ENCODE results near the gene FRMD4A. TPM values are rescaled to one million over a fixed set of nuclear protein-coding genes. Genes with fewer than 3 reads are reported as not detected.

Gene FRMD4A
- total and polyA plus RNA-seq, 11 donors: 12.2 to 58.1 (median 28.1) TPM

GRCh38 chr10:13684806-13685482, 645.8 kb downstream of the FRMD4A start:
- Histone ChIP-seq H3K4me1 (peaks cover 11 to 60% (median 43%) of the 10 kb centered on the region in 12 donors), H3K4me3 (peak overlapping the region in 1 of 12 donors; percentile 0), H3K9me3 (no peaks in the 10 kb centered on the region), H3K36me3 (peaks cover 0 to 53% (median 24%) of the 10 kb centered on the region in 9 donors), H3K27me3 (no peaks in the 10 kb centered on the region), H3K27ac (peak overlapping the region; percentile 69 to 95 (median 86))
- no peak for DNase-seq
- no peak for ATAC-seq
- TF ChIP-seq POLR2A (IDR thresholded peaks at IDR 0.05) (no peak), CTCF (IDR thresholded peaks at IDR 0.05) (no peak)
- intact Hi-C loops (cut with DNase I): loop anchor here in 3 of 10 donors (1.0 to 5.0 kb wide), 3 partner anchors 14 to 37 kb away; no protein-coding TSS in a partner anchor
- 27 to 43% (median 33%) methylated on average over 6 of the region's 6 CpGs for WGBS, 4 donors

GRCh38 chr10:13684252-13684791, 646.4 kb downstream of the FRMD4A start:
- Histone ChIP-seq H3K27me3 (no peaks in the 10 kb centered on the region), H3K9me3 (no peaks in the 10 kb centered on the region), H3K36me3 (peaks cover 0 to 47% (median 20%) of the 10 kb centered on the region in 9 donors), H3K27ac (peak overlapping the region; percentile 60 to 95 (median 84)), H3K4me1 (peaks cover 11 to 64% (median 46%) of the 10 kb centered on the region in 12 donors), H3K4me3 (peak overlapping the region in 1 of 12 donors; percentile 0)
- ATAC-seq: peak; percentile 60 to 77 (median 68)
- 31 to 45% (median 41%) methylated on average over 17 of the region's 17 CpGs for WGBS, 4 donors
- intact Hi-C loops (cut with DNase I): loop anchor here in 2 of 10 donors (2.0 to 5.0 kb wide), 2 partner anchors 14 to 38 kb away; no protein-coding TSS in a partner anchor
- TF ChIP-seq POLR2A (IDR thresholded peaks at IDR 0.05) (no peak), CTCF (IDR thresholded peaks at IDR 0.05) (no peak)
- peak; percentile 89 to 94 (median 90) for DNase-seq

- WGBS, 4 donors: 93 to 98% (median 94%) methylated on average over 10 to 13 of the region's 13 CpGs
- peak overlapping the region in 11 of 12 donors; percentile 69 to 95 (median 85) for H3K27ac ChIP-seq
- H3K4me1 ChIP-seq: peaks cover 11 to 67% (median 46%) of the 10 kb centered on the region in 12 donors
- DNase-seq (no peak), ATAC-seq (no peak)
- no peak overlapping the region for H3K4me3 ChIP-seq
- TF ChIP-seq POLR2A (IDR thresholded peaks at IDR 0.05) (no peak), CTCF (IDR thresholded peaks at IDR 0.05) (no peak)
- no peaks in the 10 kb centered on the region for H3K9me3 ChIP-seq
- H3K36me3 ChIP-seq: peaks cover 0 to 43% (median 25%) of the 10 kb centered on the region in 9 donors
- H3K27me3 ChIP-seq: no peaks in the 10 kb centered on the region
- intact Hi-C loops (cut with DNase I): loop anchor here in 1 of 10 donors (5.0 kb wide), 1 partner anchor 39 kb away; no protein-coding TSS in a partner anchor
Measured at GRCh38 chr10:13683017-13683416, 647.7 kb downstream of the FRMD4A start.

GRCh38 chr10:13681960-13682359, 648.8 kb downstream of the FRMD4A start:
- Histone ChIP-seq H3K27me3 (no peaks in the 10 kb centered on the region), H3K4me1 (peaks cover 9 to 63% (median 42%) of the 10 kb centered on the region in 12 donors), H3K36me3 (peaks cover 0 to 46% (median 32%) of the 10 kb centered on the region in 9 donors), H3K27ac (peak overlapping the region in 1 of 12 donors; percentile 83), H3K9me3 (no peaks in the 10 kb centered on the region), H3K4me3 (no peak overlapping the region)
- no peak for DNase-seq
- ATAC-seq: no peak
- TF ChIP-seq POLR2A (IDR thresholded peaks at IDR 0.05) (no peak), CTCF (IDR thresholded peaks at IDR 0.05) (no peak)
- intact Hi-C loops (cut with DNase I): loop anchor here in 1 of 10 donors (5.0 kb wide), 1 partner anchor 40 kb away; no protein-coding TSS in a partner anchor
- 91 to 97% (median 95%) methylated on average over 7 of the region's 7 CpGs for WGBS, 4 donors

Data from heart left ventricle (tissue), 16 donors.